SU-DHL-6 (cell line): ENCODE results near the gene PPP1R12B.
"Not testable (repeated sequence)": the region's sequence is repeated elsewhere in the genome, so short reads cannot be mapped to it uniquely, and the experiment has no call there.

Source experiments
- CTCF ChIP-seq: fragments of 200-600 bp; sonication (generic); IDR thresholded peaks from one replicate; pipeline ENCODE4 v1.5.1; 2017; ENCODE audit warnings: antibody characterized with exemption, mild to moderate bottlenecking, low read length, moderate library complexity; ENCODE audit not compliant: insufficient read depth, poor library complexity, severe bottlenecking
- EZH2phosphoT487 ChIP-seq: fragments of 200-600 bp; sonication (generic), shearing (Covaris generic); conservative IDR thresholded peaks from 2 replicates; pipeline ENCODE4 v1.6.1; 2018; ENCODE audit warnings: mild to moderate bottlenecking, antibody characterized with exemption, low read length, moderate library complexity, mixed read lengths

- not testable (repeated sequence) for TF ChIP-seq CTCF, EZH2phosphoT487
Observed at GRCh38 chr1:202620036-202620435, 271.5 kb downstream of the PPP1R12B start.
